HG03066 (cell line): Measurements from ENCODE around the gene CTRB2.

ENCODE experiments used
- ATAC-seq: cut with Tn5 transposase; IDR thresholded peaks from one replicate; pipeline ENCODE4 v1.9.1; 2021; ENCODE audit warnings: low read depth; ENCODE audit not compliant: unreplicated experiment

CTRB2 gene

GRCh38 chr16:75179208-75179607, 27.8 kb downstream of the CTRB2 start:
- no peak for ATAC-seq

- no peak for ATAC-seq
These were observed 30.0 kb downstream of the CTRB2 start for GRCh38 chr16:75176926-75177325.

- ATAC-seq = no peak
These were observed 31.9 kb downstream of the CTRB2 start for GRCh38 chr16:75175074-75175473.

- ATAC-seq = no peak
These were observed 34.4 kb downstream of the CTRB2 start for GRCh38 chr16:75172578-75172977.

- ATAC-seq = no peak
These were observed 37.0 kb downstream of the CTRB2 start for GRCh38 chr16:75169899-75170405.

- no peak for ATAC-seq
These were observed 46.6 kb downstream of the CTRB2 start for GRCh38 chr16:75160386-75160785.
